Endothelial cell of umbilical vein (primary cell): ENCODE results near the gene OR5B12. TPM values are rescaled to one million over a fixed set of nuclear protein-coding genes. Genes with fewer than 3 reads are reported as not detected.
A peak's percentile ranks its signal among the peaks of the same experiment; 100 is the strongest.

ENCODE experiments used
- BruUV-seq: library from RNA; stranded (reverse); fragments of 400-500 nt; replicated peaks from 2 replicates; lab custom pipeline; 2021; lab: Mats Ljungman, UMichigan
- CTCF ChIA-PET: fragments of 300-600, 350-600 bp; sonication (Branson Sonifier 250); formaldehyde crosslinking; loops from one replicate; lab custom pipeline; 2021; ENCODE audit warnings: antibody characterized with exemption, inconsistent platforms; lab: Charles Lee
- POLR2A ChIA-PET: fragments of 300-600, 350-600 bp; sonication (Branson Sonifier 250); formaldehyde crosslinking; loops from one replicate; lab custom pipeline; 2021; ENCODE audit warnings: antibody characterized with exemption, inconsistent platforms; lab: Charles Lee
- DNase-seq: peaks from one replicate; pipeline ENCODE4 v3.0.0-alpha.2; 2011; ENCODE audit warnings: low read depth, low spot score
- FAIRE-seq: peaks from 2 replicates; lab custom pipeline; 2011; peaks lifted over from hg19 to GRCh38; lab: Jason Lieb, UNC
- H2AFZ ChIP-seq: 2 replicates; pipeline ENCODE4 v1.6.0; 2012; ENCODE audit warnings: low read depth, low read length, control low read depth, inconsistent platforms
- H3K27ac ChIP-seq: 2 replicates; pipeline ENCODE4 v1.5.1; 2011; ENCODE audit warnings: low read depth, mild to moderate bottlenecking, control low read depth, low read length, moderate library complexity; ENCODE audit not compliant: insufficient read depth
- H3K27me3 ChIP-seq, 2 experiments: 2 replicates each; pipeline versions ENCODE4 v1.6.0 to v1.6.1; 2011; ENCODE audit warnings: low read length in 2 of 2, mixed read lengths in 1 of 2; ENCODE audit not compliant: control insufficient read depth in 2 of 2, insufficient read depth in 2 of 2
- H3K36me3 ChIP-seq, 2 experiments: 2 replicates in 1 of 2; 3 replicates in 1 of 2; pipeline ENCODE4 v1.5.1; 2011; ENCODE audit warnings: low read length in 2 of 2, mild to moderate bottlenecking in 1 of 2, moderate library complexity in 1 of 2; ENCODE audit not compliant: control insufficient read depth in 2 of 2, insufficient read depth in 2 of 2; ENCODE audit errors: extremely low read depth in 1 of 2
- H3K4me1 ChIP-seq: 3 replicates; pipeline ENCODE4 v1.5.1; 2011; ENCODE audit warnings: mild to moderate bottlenecking, low read length; ENCODE audit not compliant: control insufficient read depth, insufficient read depth; ENCODE audit errors: extremely low read depth
- H3K4me2 ChIP-seq: 2 replicates; pipeline ENCODE4 v1.6.1; 2011; ENCODE audit warnings: low read length, control low read depth, mixed read lengths; ENCODE audit not compliant: insufficient read depth
- H3K4me3 ChIP-seq, 3 experiments: fragments of 200-600 bp in 1 of 3; sonication (generic), shearing (Covaris generic) in 1 of 3; replicated peaks in 1 of 3; 2 replicates each; pipeline ENCODE4 v1.5.1; 2011 to 2016; ENCODE audit warnings: control low read depth in 3 of 3, low read length in 3 of 3, mild to moderate bottlenecking in 2 of 3, inconsistent platforms in 1 of 3, low read depth in 1 of 3, moderate library complexity in 1 of 3; ENCODE audit not compliant: insufficient read depth in 1 of 3
- H3K79me2 ChIP-seq: 2 replicates; pipeline ENCODE4 v1.6.0; 2012; ENCODE audit warnings: low read length, inconsistent platforms; ENCODE audit not compliant: control insufficient read depth, insufficient read depth
- H3K9ac ChIP-seq: replicated peaks from 2 replicates; pipeline ENCODE3; 2011; ENCODE audit warnings: low read length, control low read depth; ENCODE audit not compliant: insufficient read depth; ENCODE audit errors: extremely low read depth
- H3K9me1 ChIP-seq: replicated peaks from 3 replicates; pipeline ENCODE4 v1.6.0; 2011; ENCODE audit warnings: mild to moderate bottlenecking, low read length; ENCODE audit not compliant: control insufficient read depth, insufficient read depth; ENCODE audit errors: extremely low read depth
- H3K9me3 ChIP-seq: replicated peaks from 2 replicates; pipeline ENCODE4 v1.5.1; 2012; ENCODE audit warnings: low read length, inconsistent platforms; ENCODE audit not compliant: control insufficient read depth, insufficient read depth
- H4K20me1 ChIP-seq: replicated peaks from 2 replicates; pipeline ENCODE3; 2011; ENCODE audit warnings: mild to moderate bottlenecking, low read length; ENCODE audit not compliant: control insufficient read depth, insufficient read depth; ENCODE audit errors: extremely low read depth
- EZH2 ChIP-seq: IDR thresholded peaks from 2 replicates; pipeline ENCODE4 v1.6.1; 2012; ENCODE audit warnings: borderline replicate concordance, low read depth, mild to moderate bottlenecking, moderate library complexity, low read length, inconsistent platforms; ENCODE audit not compliant: severe bottlenecking
- FOS ChIP-seq: IDR thresholded peaks from 2 replicates; pipeline ENCODE4 v1.6.1; 2011; ENCODE audit warnings: mild to moderate bottlenecking, low read length, moderate library complexity, borderline replicate concordance; ENCODE audit not compliant: insufficient read depth
- GATA2 ChIP-seq: IDR thresholded peaks from 2 replicates; pipeline ENCODE4 v1.7.0; 2011; ENCODE audit warnings: low read depth, mild to moderate bottlenecking, moderate library complexity, mixed read lengths, low read length; ENCODE audit not compliant: insufficient read length, insufficient read depth
- JUN ChIP-seq: IDR thresholded peaks from 2 replicates; pipeline ENCODE4 v1.6.1; 2011; ENCODE audit warnings: borderline replicate concordance, low read depth; ENCODE audit not compliant: insufficient read length, insufficient read depth
- MYC ChIP-seq: IDR thresholded peaks from one replicate; pipeline ENCODE4 v1.6.1; 2011; ENCODE audit warnings: mild to moderate bottlenecking, low read depth, low read length
- POLR2A ChIP-seq: IDR thresholded peaks from 2 replicates; pipeline ENCODE4 v1.6.1; 2012; ENCODE audit warnings: low read depth, mild to moderate bottlenecking, control low read depth, low read length
- POLR2AphosphoS5 ChIP-seq: IDR thresholded peaks from 2 replicates; pipeline ENCODE4 v1.6.1; 2012; ENCODE audit warnings: low read depth, mild to moderate bottlenecking, control low read depth, low read length, moderate library complexity; ENCODE audit not compliant: insufficient read depth
- dilution Hi-C: fragments of 300-500 bp; cut with MboI; formaldehyde crosslinking; loops from one replicate; pipeline ENCODE4 v1.15.0; 2019; ENCODE audit warnings: low sequenced_read_pairs; ENCODE audit not compliant: extremely low pct_ligation_motif_present
- intact Hi-C: fragments of 100-400 bp; cut with micrococcal nuclease; formaldehyde crosslinking; loops from one replicate; pipeline ENCODE4 v1.10.0; 2022
- polyA plus RNA-seq, 4 experiments: library from polyadenylated mRNA; depleted of rRNA in 3 of 4; stranded (reverse) in 3 of 4; unstranded in 1 of 4; fragments of >200 nt; gene quantifications; 2 replicates each; pipeline versions ENCODE4 v1.2.1 to v1.2.3, GENCODE V29; 2011 to 2012; ENCODE audit warnings: missing spikeins in 1 of 4
- total RNA-seq: library from RNA; stranded (reverse); gene quantifications from 2 replicates; pipeline ENCODE4 v1.2.3, GENCODE V29; 2021
- TF ChIP-seq, protein P1 (sequence below), 2 donors: IDR thresholded peaks; 1 replicate in 1 of 2; 2 replicates in 1 of 2; pipeline ENCODE4 v1.5.1; 2011; ENCODE audit warnings: low read length in 2 of 2, mild to moderate bottlenecking in 2 of 2, moderate library complexity in 2 of 2, control low read depth in 1 of 2, inconsistent platforms in 1 of 2, low read depth in 1 of 2; ENCODE audit not compliant: insufficient read depth in 1 of 2; ENCODE audit errors: extremely low read depth in 1 of 2
- TF ChIP-seq, protein P2 (sequence below): IDR thresholded peaks from 2 replicates; pipeline ENCODE4 v1.6.1; 2011; ENCODE audit not compliant: insufficient read depth, insufficient read length

OR5B12 gene
- total and polyA plus RNA-seq, 2 donors (not counting 3 experiments of a cell fraction or from before 2014, with no cell fraction given) = not detected

DNA sequence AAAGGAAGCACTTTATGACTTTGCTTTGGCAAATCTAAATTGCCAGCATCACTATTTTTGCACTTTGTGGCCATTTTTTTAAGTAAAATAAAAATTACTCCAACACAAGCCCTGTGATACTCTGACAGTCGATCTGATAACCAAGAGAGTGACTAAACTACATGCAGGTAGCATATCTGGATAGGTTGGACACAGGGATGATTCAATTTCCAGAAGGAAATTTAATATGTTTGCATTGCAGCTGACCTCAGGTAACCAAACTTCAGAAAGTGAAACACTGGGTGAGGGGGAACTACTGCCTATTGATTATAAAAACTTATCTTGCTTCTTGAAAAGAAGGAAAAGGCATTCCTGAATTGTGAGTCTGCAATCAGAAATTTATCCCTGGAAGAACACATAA lies 49.3 kb downstream of the OR5B12 start:
- intact Hi-C loops (no loop called here), dilution Hi-C loops (no loop called here)
- Histone ChIP-seq H3K4me3 (no peak overlapping the region), H2AFZ (no peak overlapping the region), H3K79me2 (no peaks in the 10 kb centered on the region), H3K9me1 (no peaks in the 10 kb centered on the region), H3K9me3 (no peaks in the 10 kb centered on the region), H3K36me3 (no peaks in the 10 kb centered on the region), H3K4me1 (peaks cover 18% of the 10 kb centered on the region), H3K27ac (peak overlapping the region; percentile 32), H3K27me3 (no peaks in the 10 kb centered on the region), H3K9ac (no peak overlapping the region), H3K4me2 (no peak overlapping the region), H4K20me1 (no peaks in the 10 kb centered on the region)
- FAIRE-seq (peak; percentile 21), DNase-seq (peak; percentile 11)
- ChIA-PET POLR2A (no interaction called here), CTCF (interaction anchor here (1.6 kb wide), 1 partner anchor 9 kb away, joined by 4 read pairs; no protein-coding TSS in a partner anchor)
- TF ChIP-seq EZH2 = no peak
- no TSS peak for BruUV-seq

- Histone ChIP-seq H3K9me3 (no peaks in the 10 kb centered on the region), H3K27me3 (no peaks in the 10 kb centered on the region), H3K9me1 (no peaks in the 10 kb centered on the region), H4K20me1 (no peaks in the 10 kb centered on the region), H3K4me3 (no peak overlapping the region), H3K4me1 (peaks cover 18% of the 10 kb centered on the region), H3K4me2 (no peak overlapping the region), H3K36me3 (no peaks in the 10 kb centered on the region), H2AFZ (no peak overlapping the region), H3K27ac (no peak overlapping the region), H3K9ac (no peak overlapping the region), H3K79me2 (no peaks in the 10 kb centered on the region)
- dilution Hi-C loops (no loop called here), intact Hi-C loops (no loop called here)
- DNase-seq (no peak), FAIRE-seq (no peak)
- CTCF ChIA-PET = interaction anchor here (0.6 kb wide), 1 partner anchor 11 kb away, joined by 3 read pairs; no protein-coding TSS in a partner anchor
- TF ChIP-seq, protein P1, sequence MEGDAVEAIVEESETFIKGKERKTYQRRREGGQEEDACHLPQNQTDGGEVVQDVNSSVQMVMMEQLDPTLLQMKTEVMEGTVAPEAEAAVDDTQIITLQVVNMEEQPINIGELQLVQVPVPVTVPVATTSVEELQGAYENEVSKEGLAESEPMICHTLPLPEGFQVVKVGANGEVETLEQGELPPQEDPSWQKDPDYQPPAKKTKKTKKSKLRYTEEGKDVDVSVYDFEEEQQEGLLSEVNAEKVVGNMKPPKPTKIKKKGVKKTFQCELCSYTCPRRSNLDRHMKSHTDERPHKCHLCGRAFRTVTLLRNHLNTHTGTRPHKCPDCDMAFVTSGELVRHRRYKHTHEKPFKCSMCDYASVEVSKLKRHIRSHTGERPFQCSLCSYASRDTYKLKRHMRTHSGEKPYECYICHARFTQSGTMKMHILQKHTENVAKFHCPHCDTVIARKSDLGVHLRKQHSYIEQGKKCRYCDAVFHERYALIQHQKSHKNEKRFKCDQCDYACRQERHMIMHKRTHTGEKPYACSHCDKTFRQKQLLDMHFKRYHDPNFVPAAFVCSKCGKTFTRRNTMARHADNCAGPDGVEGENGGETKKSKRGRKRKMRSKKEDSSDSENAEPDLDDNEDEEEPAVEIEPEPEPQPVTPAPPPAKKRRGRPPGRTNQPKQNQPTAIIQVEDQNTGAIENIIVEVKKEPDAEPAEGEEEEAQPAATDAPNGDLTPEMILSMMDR (IDR thresholded peaks at IDR 0.05; ENCODE audit: extremely low read depth in 1 of 2, insufficient read depth in 1 of 2, low read depth in 1 of 2, low read length in 2 of 2) = no peak
- TF ChIP-seq POLR2A (no peak), EZH2 (no peak), GATA2 (no peak), FOS (no peak), POLR2AphosphoS5 (no peak), MYC (no peak), JUN (no peak)
- TF ChIP-seq, protein P2, sequence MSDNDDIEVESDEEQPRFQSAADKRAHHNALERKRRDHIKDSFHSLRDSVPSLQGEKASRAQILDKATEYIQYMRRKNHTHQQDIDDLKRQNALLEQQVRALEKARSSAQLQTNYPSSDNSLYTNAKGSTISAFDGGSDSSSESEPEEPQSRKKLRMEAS = no peak
- POLR2A ChIA-PET = no interaction called here
- no TSS peak for BruUV-seq
These were observed 50.2 kb downstream of the OR5B12 start for GRCh38 chr11:58391879-58392278.
